H1 (cell line): ENCODE results near the gene CDK19. TPM values are rescaled to one million over a fixed set of nuclear protein-coding genes. Genes with fewer than 3 reads are reported as not detected.

Experiments used
- CTCF ChIA-PET: fragments of 300-600 bp; sonication (Branson Sonifier 250); formaldehyde crosslinking; loops from one replicate; lab custom pipeline; 2021; ENCODE audit not compliant: partially characterized antibody; lab: Charles Lee
- POLR2A ChIA-PET: fragments of 300-600 bp; sonication (Branson Sonifier 250); formaldehyde crosslinking; loops from one replicate; lab custom pipeline; 2021; ENCODE audit warnings: inconsistent platforms; ENCODE audit not compliant: partially characterized antibody; lab: Charles Lee
- DNase-seq, 2 experiments: peaks; one replicate each; pipeline versions ENCODE4 v3.0.0 to v3.0.0-alpha.2; 2010 to 2022; ENCODE audit warnings: low spot score in 2 of 2, low read depth in 1 of 2, mixed read lengths in 1 of 2
- FAIRE-seq: peaks from 2 replicates; lab custom pipeline; 2011; peaks lifted over from hg19 to GRCh38; lab: Jason Lieb, UNC
- H2AFZ ChIP-seq: 2 replicates; pipeline ENCODE4 v1.8.1; 2012; ENCODE audit warnings: low read length, inconsistent platforms
- H2AK5ac ChIP-seq: 2 replicates; pipeline ENCODE4 v1.6.1; 2013; ENCODE audit warnings: low read depth, low read length
- H2BK120ac ChIP-seq: replicated peaks from 2 replicates; pipeline ENCODE3; 2013; ENCODE audit warnings: low read depth, low read length, inconsistent platforms
- H2BK12ac ChIP-seq: 2 replicates; pipeline ENCODE4 v1.6.1; 2013; ENCODE audit warnings: low read depth, low read length
- H2BK15ac ChIP-seq: 2 replicates; pipeline ENCODE4 v1.6.1; 2013; ENCODE audit warnings: low read length
- H2BK20ac ChIP-seq: 2 replicates; pipeline ENCODE4 v1.6.1; 2013; ENCODE audit warnings: low read length
- H2BK5ac ChIP-seq: 2 replicates; pipeline ENCODE4 v1.6.1; 2013; ENCODE audit warnings: low read depth, low read length
- H3K14ac ChIP-seq: 2 replicates; pipeline ENCODE4 v1.6.1; 2013; ENCODE audit warnings: inconsistent platforms; ENCODE audit not compliant: insufficient read length
- H3K18ac ChIP-seq: 2 replicates; pipeline ENCODE4 v1.6.1; 2013; ENCODE audit warnings: low read length; ENCODE audit errors: extremely low read depth
- H3K23ac ChIP-seq: 2 replicates; pipeline ENCODE4 v1.6.1; 2013; ENCODE audit warnings: inconsistent platforms; ENCODE audit not compliant: insufficient read length
- H3K23me2 ChIP-seq: 2 replicates; pipeline ENCODE4 v1.6.1; 2013; ENCODE audit warnings: low read depth, low read length
- H3K27ac ChIP-seq: 2 replicates; pipeline ENCODE4 v1.6.1; 2011; ENCODE audit warnings: low read depth, low read length, inconsistent platforms
- H3K27me3 ChIP-seq, 4 experiments: replicated peaks in 1 of 4; 1 replicate in 1 of 4; 2 replicates in 3 of 4; pipeline versions ENCODE4 v1.6.1 to v1.8.1; 2011 to 2013; ENCODE audit warnings: low read length in 3 of 4, mild to moderate bottlenecking in 3 of 4, inconsistent platforms in 2 of 4, mixed read lengths in 2 of 4, moderate library complexity in 1 of 4; ENCODE audit not compliant: control insufficient read depth in 3 of 4, insufficient read depth in 3 of 4; ENCODE audit errors: extremely low read depth in 1 of 4
- H3K36me3 ChIP-seq, 4 experiments: 2 replicates each; pipeline versions ENCODE4 v1.6.1 to v1.8.1; 2011 to 2013; ENCODE audit warnings: mild to moderate bottlenecking in 4 of 4, low read length in 3 of 4, moderate library complexity in 2 of 4, control low read depth in 1 of 4, inconsistent platforms in 1 of 4; ENCODE audit not compliant: insufficient read depth in 4 of 4, control insufficient read depth in 2 of 4
- H3K4ac ChIP-seq: replicated peaks from 2 replicates; pipeline ENCODE3; 2013; ENCODE audit warnings: low read length, low read depth, mixed read lengths, inconsistent platforms; ENCODE audit not compliant: insufficient read length
- H3K4me1 ChIP-seq, 4 experiments: replicated peaks in 1 of 4; 1 replicate in 1 of 4; 2 replicates in 3 of 4; pipeline versions ENCODE4 v1.6.1 to v1.8.1; 2011 to 2013; ENCODE audit warnings: low read length in 3 of 4, inconsistent platforms in 2 of 4, mixed read lengths in 1 of 4; ENCODE audit not compliant: insufficient read depth in 4 of 4, control insufficient read depth in 3 of 4
- H3K4me2 ChIP-seq, 2 experiments: 2 replicates each; pipeline versions ENCODE4 v1.6.1 to v1.8.1; 2011 to 2013; ENCODE audit warnings: low read depth in 2 of 2, low read length in 2 of 2, control low read depth in 1 of 2, inconsistent platforms in 1 of 2, mild to moderate bottlenecking in 1 of 2; ENCODE audit not compliant: insufficient read depth in 1 of 2
- H3K4me3 ChIP-seq, 4 experiments: fragments of 200-600, 300-600 bp in 1 of 4; sonication (generic), shearing (Covaris generic), sonication (Bioruptor Twin) in 1 of 4; 2 replicates each; pipeline versions ENCODE4 v1.5.1 to v1.8.1; 2011 to 2016; ENCODE audit warnings: low read length in 4 of 4, low read depth in 3 of 4, control low read depth in 2 of 4, inconsistent platforms in 2 of 4, mild to moderate bottlenecking in 2 of 4, mixed read lengths in 1 of 4, moderate library complexity in 1 of 4; ENCODE audit not compliant: insufficient read depth in 2 of 4; ENCODE audit errors: extremely low read depth in 1 of 4
- H3K56ac ChIP-seq: replicated peaks from 2 replicates; pipeline ENCODE3; 2013; ENCODE audit warnings: low read depth, mild to moderate bottlenecking, mixed read lengths, low read length, inconsistent platforms; ENCODE audit not compliant: insufficient read length
- H3K79me1 ChIP-seq: 2 replicates; pipeline ENCODE4 v1.6.1; 2013; ENCODE audit warnings: low read depth, low read length, control low read depth
- H3K79me2 ChIP-seq, 2 experiments: 2 replicates each; pipeline versions ENCODE4 v1.6.1 to v1.8.1; 2012 to 2013; ENCODE audit warnings: low read length in 2 of 2, mild to moderate bottlenecking in 2 of 2, inconsistent platforms in 1 of 2; ENCODE audit not compliant: insufficient read depth in 2 of 2, control insufficient read depth in 1 of 2
- H3K9ac ChIP-seq, 4 experiments: replicated peaks in 1 of 4; 1 replicate in 1 of 4; 2 replicates in 3 of 4; pipeline versions ENCODE4 v1.6.1 to v1.8.1; 2011 to 2013; ENCODE audit warnings: low read depth in 3 of 4, low read length in 3 of 4, control low read depth in 2 of 4, mild to moderate bottlenecking in 2 of 4, moderate library complexity in 2 of 4, inconsistent platforms in 1 of 4; ENCODE audit errors: extremely low read depth in 1 of 4
- H3K9me3 ChIP-seq, 2 experiments: 2 replicates each; pipeline versions ENCODE4 v1.6.1 to v1.8.1; 2012 to 2013; ENCODE audit warnings: mild to moderate bottlenecking in 2 of 2, moderate library complexity in 2 of 2, control low read depth in 1 of 2, inconsistent platforms in 1 of 2, low read depth in 1 of 2, low read length in 1 of 2, mixed read lengths in 1 of 2; ENCODE audit not compliant: insufficient read depth in 2 of 2
- H4K20me1 ChIP-seq, 2 experiments: replicated peaks in 1 of 2; 2 replicates each; pipeline versions ENCODE3 to v1.8.1; 2011 to 2013; ENCODE audit warnings: inconsistent platforms in 2 of 2, low read length in 2 of 2, mild to moderate bottlenecking in 1 of 2; ENCODE audit not compliant: insufficient read depth in 2 of 2, control insufficient read depth in 1 of 2
- H4K5ac ChIP-seq: 2 replicates; pipeline ENCODE4 v1.6.1; 2013; ENCODE audit warnings: low read length, low read depth, mixed read lengths, inconsistent platforms; ENCODE audit not compliant: insufficient read length
- H4K8ac ChIP-seq: 2 replicates; pipeline ENCODE4 v1.8.0; 2013; ENCODE audit warnings: mild to moderate bottlenecking, moderate library complexity, low read length, inconsistent platforms; ENCODE audit not compliant: insufficient read depth; ENCODE audit errors: extremely low read depth
- H4K91ac ChIP-seq: replicated peaks from 2 replicates; pipeline ENCODE3; 2013; ENCODE audit warnings: low read length, mixed read lengths, inconsistent platforms; ENCODE audit not compliant: insufficient read length
- EP300 ChIP-seq, 2 experiments: IDR thresholded peaks; 1 replicate in 1 of 2; 2 replicates in 1 of 2; pipeline ENCODE4 v1.6.1; 2011 to 2012; ENCODE audit warnings: low read depth in 2 of 2, low read length in 2 of 2, mild to moderate bottlenecking in 2 of 2, borderline replicate concordance in 1 of 2, inconsistent platforms in 1 of 2, moderate library complexity in 1 of 2
- GABPA ChIP-seq: IDR thresholded peaks from 2 replicates; pipeline ENCODE4 v1.6.1; 2011; ENCODE audit warnings: mild to moderate bottlenecking, low read length, moderate library complexity, borderline replicate concordance; ENCODE audit not compliant: insufficient read depth
- NRF1 ChIP-seq: IDR thresholded peaks from 2 replicates; pipeline ENCODE4 v1.6.1; 2011; ENCODE audit warnings: mild to moderate bottlenecking, low read depth, low read length, improper control_type of control experiment
- POU5F1 ChIP-seq: IDR thresholded peaks from 2 replicates; pipeline ENCODE4 v1.6.1; 2011; ENCODE audit warnings: low read depth, mild to moderate bottlenecking, low read length, moderate library complexity
- TEAD4 ChIP-seq: IDR thresholded peaks from 2 replicates; pipeline ENCODE4 v1.6.1; 2012; ENCODE audit warnings: low read depth, low read length, inconsistent platforms, mixed read lengths
- WGBS, 2 experiments: shearing (Covaris generic) in 1 of 2; methylation state at CpG; one replicate each; pipeline versions ENCODE4 v1.1.6 to v1.1.7; 2013 to 2015; ENCODE audit warnings: low lambda C conversion rate in 2 of 2, mixed read lengths in 2 of 2, inconsistent platforms in 1 of 2, low coverage in 1 of 2, missing lambda C conversion rate in 1 of 2; ENCODE audit not compliant: insufficient replicate concordance in 2 of 2, insufficient coverage in 1 of 2, insufficient read length in 1 of 2; ENCODE audit errors: extremely low coverage in 1 of 2, missing lambda C conversion rate in 1 of 2; 5-methylcytosine and 5-hydroxymethylcytosine counted together
- polyA plus RNA-seq, 7 experiments: library from polyadenylated mRNA; depleted of rRNA in 3 of 7; stranded (reverse) in 5 of 7; unstranded in 2 of 7; fragments of >200 nt in 5 of 7; fragments of 200-250 nt in 2 of 7; gene quantifications; 1 replicate in 5 of 7; 2 replicates in 1 of 7; 4 replicates in 1 of 7; pipeline versions ENCODE4 v1.2.1 to v1.2.3, GENCODE V29; 2011 to 2013; ENCODE audit warnings: missing spikeins in 2 of 7, mixed read lengths in 2 of 7
- total RNA-seq: library from RNA; stranded (reverse); fragmentation: NEBNext Ultra II Directional; extraction: Animal tissue kit (Norgen Biotek cat#: 25700); gene quantifications from 2 replicates; pipeline ENCODE4 v1.2.1, GENCODE V29; 2021

CDK19 gene
- total and polyA plus RNA-seq, 2 of the 8 experiments (the other 6 are each of a cell fraction or from before 2014, with no cell fraction given) = 4.9 to 12.6 TPM

DNA sequence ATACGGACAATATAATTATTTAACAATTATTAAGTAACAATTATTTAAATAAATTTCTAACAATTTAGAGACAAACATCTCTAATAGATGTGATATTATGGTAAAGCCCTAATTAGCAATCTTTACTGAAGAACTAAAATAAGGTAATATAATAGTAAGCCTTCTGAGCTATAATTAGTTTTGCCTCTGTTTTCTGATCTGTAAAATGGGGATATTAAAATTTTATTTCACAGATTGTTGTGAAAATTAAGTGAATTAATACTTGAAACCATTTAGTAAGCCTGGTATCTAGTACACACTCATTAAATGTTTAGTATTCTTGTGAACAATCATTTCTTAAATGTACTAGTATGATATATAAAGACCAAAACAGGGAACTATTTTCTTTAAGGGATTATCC, 70.3 kb downstream of the CDK19 start:
- Histone ChIP-seq H2AFZ (no peak overlapping the region), H4K91ac (no peak overlapping the region), H3K23ac (no peak overlapping the region), H4K20me1 (no peaks in the 10 kb centered on the region), H3K9me3 (peaks cover 8 to 17% of the 10 kb centered on the region in 2 experiments; a peak in 2 of 4 replicates), H2BK12ac (no peak overlapping the region), H3K4me1 (no peaks in the 10 kb centered on the region), H3K4me3 (no peak overlapping the region), H3K36me3 (peaks cover 0 to 10% (median 5%) of the 10 kb centered on the region in 4 experiments; a peak in 3 of 8 replicates), H3K4me2 (no peak overlapping the region), H3K23me2 (no peaks in the 10 kb centered on the region), H3K14ac (no peak overlapping the region), H4K5ac (no peak overlapping the region), H3K18ac (no peak overlapping the region), H2BK5ac (no peak overlapping the region), H3K27ac (no peak overlapping the region), H2BK20ac (no peak overlapping the region), H3K79me1 (no peaks in the 10 kb centered on the region), H3K79me2 (0 out of 4 replicates have a peak, but pooled peaks cover 0 to 3% of the 10 kb centered on the region in 2 experiments), H3K56ac (no peak overlapping the region), H3K27me3 (no peaks in the 10 kb centered on the region), H2BK15ac (no peak overlapping the region), H3K4ac (no peak overlapping the region), H2BK120ac (no peak overlapping the region), H2AK5ac (no peak overlapping the region), H3K9ac (no peak overlapping the region), H4K8ac (no peak overlapping the region)
- ChIA-PET POLR2A (no interaction called here), CTCF (no interaction called here)
- no peak for FAIRE-seq
- DNase-seq = no peak
- WGBS, 2 experiments = 85% methylated on average over 1 of the region's 1 CpG; no CpG with 5 or more reads in 1 of the 2 experiments
- TF ChIP-seq GABPA = no peak
- no peak for TF ChIP-seq NRF1
- no peak for TF ChIP-seq TEAD4
- TF ChIP-seq EP300 (IDR thresholded peaks at IDR 0.05; ENCODE audit: borderline replicate concordance in 1 of 2, low read depth in 2 of 2, low read length in 2 of 2) = no peak
- TF ChIP-seq POU5F1 = no peak
